Natural killer cell (primary cell): ENCODE data around the gene DNAH10. TPM values are rescaled to one million over a fixed set of nuclear protein-coding genes. Genes with fewer than 3 reads are reported as not detected.

Source experiments
- ATAC-seq, 3 donors: fragments of 150-1000 bp in 2 of 3; fragments of 200-7000 bp in 1 of 3; cut with Tn5 transposase; 1 replicate in 1 of 3; 2 replicates in 2 of 3; pipeline ENCODE4 v1.10.0; 2021; ENCODE audit warnings: mild to moderate bottlenecking in 2 of 3, moderate library complexity in 2 of 3
- DNase-seq, 2 donors: peaks; one replicate each; pipeline versions ENCODE4 v3.0.0 to v3.0.0-alpha.2; 2013 to 2021; ENCODE audit warnings: mixed read lengths in 1 of 2
- H3K27ac ChIP-seq: one replicate; pipeline ENCODE4 v1.5.1; 2013; ENCODE audit warnings: mild to moderate bottlenecking, low read length
- H3K27me3 ChIP-seq: one replicate; pipeline ENCODE4 v1.6.1; 2013; ENCODE audit warnings: low read length; ENCODE audit not compliant: control insufficient read depth, insufficient read depth
- H3K36me3 ChIP-seq: one replicate; pipeline ENCODE4 v1.6.1; 2013; ENCODE audit warnings: low read length; ENCODE audit not compliant: control insufficient read depth, insufficient read depth
- H3K4me1 ChIP-seq: one replicate; pipeline ENCODE4 v1.6.1; 2013; ENCODE audit warnings: low read length; ENCODE audit not compliant: control insufficient read depth, insufficient read depth
- H3K4me3 ChIP-seq: one replicate; pipeline ENCODE4 v1.5.1; 2013; ENCODE audit warnings: low read length
- H3K9me3 ChIP-seq: one replicate; pipeline ENCODE4 v1.6.1; 2013; ENCODE audit warnings: low read length; ENCODE audit not compliant: control insufficient read depth, insufficient read depth
- H3K27ac Mint-ChIP-seq, 2 donors: one replicate each; pipeline ENCODE4 v1.8.0; 2022; ENCODE audit warnings: mild to moderate bottlenecking in 2 of 2, mixed read lengths in 2 of 2, moderate library complexity in 1 of 2
- H3K27me3 Mint-ChIP-seq, 2 donors: one replicate each; pipeline ENCODE4 v1.8.0; 2022; ENCODE audit warnings: low read depth in 2 of 2, mixed read lengths in 2 of 2
- H3K36me3 Mint-ChIP-seq: one replicate; pipeline ENCODE4 v1.8.0; 2022; ENCODE audit warnings: mixed read lengths
- H3K4me1 Mint-ChIP-seq, 2 donors: one replicate each; pipeline ENCODE4 v1.8.0; 2022; ENCODE audit warnings: mixed read lengths in 2 of 2
- H3K4me3 Mint-ChIP-seq: one replicate; pipeline ENCODE4 v1.8.0; 2022; ENCODE audit warnings: mild to moderate bottlenecking, moderate library complexity, mixed read lengths
- H3K9me3 Mint-ChIP-seq, 2 donors: one replicate each; pipeline ENCODE4 v1.8.0; 2022; ENCODE audit warnings: mixed read lengths in 2 of 2
- WGBS: methylation state at CpG from one replicate; pipeline ENCODE4 v1.1.7; 2013; ENCODE audit warnings: missing lambda C conversion rate; ENCODE audit not compliant: insufficient coverage; 5-methylcytosine and 5-hydroxymethylcytosine counted together
- intact Hi-C: fragments of 100-400 bp; cut with micrococcal nuclease; formaldehyde crosslinking; loops from one replicate; pipeline ENCODE4 v1.14.2; 2022
- total RNA-seq, 4 donors: library from RNA; stranded (reverse); fragments of 120-200 nt in 1 of 4; gene quantifications; one replicate each; pipeline versions ENCODE4 v1.2.3 to v1.2.4, GENCODE V29; 2013 to 2022
- TF ChIP-seq, protein P1 (sequence below): fragments of 200-600 bp; IDR thresholded peaks from one replicate; pipeline ENCODE4 v1.8.0; 2022; ENCODE audit warnings: antibody characterized with exemption

DNAH10 gene
- total RNA-seq, 3 donors from 2014 or later (not counting 1 experiment from before 2014, with no cell fraction given): 0.43 to 1.7 (median 0.94) TPM

DNA sequence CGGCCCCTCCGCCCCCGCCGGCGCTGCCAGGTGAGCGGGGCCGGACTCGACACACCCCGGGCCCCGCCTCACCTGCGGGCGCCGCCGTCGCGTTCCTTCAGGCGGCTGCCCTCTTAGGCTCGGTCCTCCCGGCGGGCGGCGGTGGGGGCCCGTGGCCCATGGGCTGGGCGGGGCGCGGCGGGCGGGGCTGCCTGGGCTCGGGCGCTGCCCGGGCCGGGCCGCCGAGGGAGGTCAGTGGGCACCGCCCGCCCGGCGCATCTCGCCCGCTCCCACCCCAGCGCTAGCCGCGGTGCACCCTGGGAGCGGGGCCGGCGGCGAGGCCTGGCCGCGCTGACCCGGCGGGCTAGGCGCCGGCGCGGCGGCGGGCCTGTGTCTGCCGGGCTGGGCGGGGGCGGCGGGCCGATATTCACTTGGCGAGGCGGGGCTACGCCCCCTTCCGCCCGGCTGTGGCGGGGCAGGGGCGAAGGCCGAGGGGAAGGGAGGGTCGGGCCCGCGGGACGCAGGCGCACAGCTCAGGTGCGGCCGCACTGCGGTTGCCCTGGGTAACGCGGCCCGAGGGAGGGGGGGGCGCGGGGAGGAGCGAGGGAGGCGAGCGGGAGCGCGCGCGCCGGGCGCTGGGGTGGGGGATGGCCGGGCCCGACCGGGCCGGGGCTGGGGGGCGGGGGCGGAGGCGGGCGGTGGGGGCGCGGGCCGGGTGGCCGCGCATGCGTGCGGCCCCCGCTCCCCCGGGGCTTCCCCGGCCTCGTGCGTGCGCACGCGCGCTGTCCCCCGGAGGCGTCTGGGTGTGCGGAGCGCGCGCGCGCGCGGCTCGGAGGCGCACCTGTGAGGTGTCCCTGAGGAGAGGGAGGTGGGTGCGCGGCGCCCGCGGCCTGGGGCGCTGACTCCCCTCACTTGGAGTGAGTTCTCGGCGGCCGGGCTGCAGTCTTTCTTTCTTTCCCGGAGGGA lies 210.6 kb downstream of the DNAH10 start, which contains the start of the genes CCDC92 and ZNF664:
Gene CCDC92 (minus strand): TSS at position 375 of the 945 bp plus-strand sequence. CDS start 28,526 bp downstream, outside the sequence.
Gene ZNF664 (plus strand): TSS at position 759 of the 945 bp plus-strand sequence. CDS start 38,930 bp downstream, outside the sequence.
- Mint-ChIP-seq H3K36me3 (no peaks in the 10 kb centered on the region), H3K4me1 (peaks cover 36 to 39% of the 10 kb centered on the region in 2 donors), H3K27me3 (no peaks in the 10 kb centered on the region), H3K27ac (peak within 1 kb of the TSS; percentile 88 to 93), H3K9me3 (no peaks in the 10 kb centered on the region), H3K4me3 (peak within 1 kb of the TSS; percentile 96)
- intact Hi-C loops: loop anchor here (2.0 to 5.0 kb wide), 2 partner anchors 22 to 35 kb away; no protein-coding TSS in a partner anchor
- peak within 1 kb of the TSS; percentile 59 for H3K27ac ChIP-seq
- peaks cover 8% of the 10 kb centered on the region for H3K36me3 ChIP-seq
- ATAC-seq (peak; percentile 76 to 89 (median 83)), DNase-seq (peak; percentile 88 to 98)
- TF ChIP-seq, protein P1, sequence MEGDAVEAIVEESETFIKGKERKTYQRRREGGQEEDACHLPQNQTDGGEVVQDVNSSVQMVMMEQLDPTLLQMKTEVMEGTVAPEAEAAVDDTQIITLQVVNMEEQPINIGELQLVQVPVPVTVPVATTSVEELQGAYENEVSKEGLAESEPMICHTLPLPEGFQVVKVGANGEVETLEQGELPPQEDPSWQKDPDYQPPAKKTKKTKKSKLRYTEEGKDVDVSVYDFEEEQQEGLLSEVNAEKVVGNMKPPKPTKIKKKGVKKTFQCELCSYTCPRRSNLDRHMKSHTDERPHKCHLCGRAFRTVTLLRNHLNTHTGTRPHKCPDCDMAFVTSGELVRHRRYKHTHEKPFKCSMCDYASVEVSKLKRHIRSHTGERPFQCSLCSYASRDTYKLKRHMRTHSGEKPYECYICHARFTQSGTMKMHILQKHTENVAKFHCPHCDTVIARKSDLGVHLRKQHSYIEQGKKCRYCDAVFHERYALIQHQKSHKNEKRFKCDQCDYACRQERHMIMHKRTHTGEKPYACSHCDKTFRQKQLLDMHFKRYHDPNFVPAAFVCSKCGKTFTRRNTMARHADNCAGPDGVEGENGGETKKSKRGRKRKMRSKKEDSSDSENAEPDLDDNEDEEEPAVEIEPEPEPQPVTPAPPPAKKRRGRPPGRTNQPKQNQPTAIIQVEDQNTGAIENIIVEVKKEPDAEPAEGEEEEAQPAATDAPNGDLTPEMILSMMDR: no peak
- no peaks in the 10 kb centered on the region for H3K9me3 ChIP-seq
- H3K4me1 ChIP-seq: peaks cover 11% of the 10 kb centered on the region
- under 1% methylated on average over 132 of the region's 138 CpGs for WGBS
- no peaks in the 10 kb centered on the region for H3K27me3 ChIP-seq
- H3K4me3 ChIP-seq: peak within 1 kb of the TSS; percentile 60

DNA sequence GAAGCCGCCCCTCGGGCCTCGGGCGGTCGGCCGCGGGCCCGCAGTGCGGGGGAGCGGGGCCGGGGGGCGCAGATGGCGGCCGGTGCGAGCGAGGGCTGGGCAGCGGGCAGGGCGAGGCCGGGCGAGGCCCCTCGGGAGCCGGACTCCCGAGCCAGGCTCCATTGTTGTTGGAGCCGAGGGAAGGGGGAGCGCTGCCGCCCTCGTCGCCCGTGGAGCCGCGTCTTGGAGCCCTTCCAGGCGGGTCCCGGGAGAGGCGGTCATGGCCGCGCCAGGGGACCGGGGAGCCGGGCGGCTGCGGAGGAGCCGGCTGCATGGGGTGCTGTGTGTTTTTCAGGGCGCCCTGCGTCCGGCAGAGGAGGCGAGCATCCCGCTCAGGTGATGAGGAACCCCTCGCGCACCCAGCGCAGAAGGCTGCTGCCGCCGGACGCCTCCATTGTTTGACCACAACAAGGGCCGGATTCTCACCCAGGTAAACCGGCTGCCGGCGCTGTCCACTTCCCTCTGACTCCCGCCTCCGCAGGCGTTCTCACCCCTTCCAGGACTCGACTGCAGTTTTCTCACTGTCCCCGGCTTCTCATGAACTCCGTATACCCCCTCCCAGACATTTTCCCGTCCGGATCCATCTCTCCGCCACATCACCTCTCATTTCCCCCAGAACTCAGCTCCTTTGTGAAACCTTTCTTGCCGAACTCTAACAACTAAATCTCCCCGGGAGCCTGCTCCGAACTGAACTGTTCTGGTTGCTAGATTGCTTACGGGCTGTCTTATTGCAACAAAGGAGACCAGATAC lies 211.6 kb downstream of the DNAH10 start:
- peak overlapping the region; percentile 51 for H3K4me3 ChIP-seq
- intact Hi-C loops: loop anchor here (2.0 to 5.0 kb wide), 2 partner anchors 21 to 36 kb away; no protein-coding TSS in a partner anchor
- H3K36me3 Mint-ChIP-seq: no peaks in the 10 kb centered on the region
- peak; percentile 36 to 48 for DNase-seq
- WGBS: 3% methylated on average over 69 of the region's 69 CpGs
- H3K4me3 Mint-ChIP-seq: peak overlapping the region; percentile 96
- no peaks in the 10 kb centered on the region for H3K9me3 Mint-ChIP-seq
- H3K27ac Mint-ChIP-seq: peak overlapping the region; percentile 88 to 93
- peaks cover 36 to 39% of the 10 kb centered on the region in 2 donors for H3K4me1 Mint-ChIP-seq
- peaks cover 11% of the 10 kb centered on the region for H3K4me1 ChIP-seq
- H3K9me3 ChIP-seq: no peaks in the 10 kb centered on the region
- ATAC-seq: peak in 1 of 3 donors; percentile 4
- H3K36me3 ChIP-seq: peaks cover 9% of the 10 kb centered on the region
- no peaks in the 10 kb centered on the region for H3K27me3 Mint-ChIP-seq
- peak overlapping the region; percentile 4 for H3K27ac ChIP-seq
- no peaks in the 10 kb centered on the region for H3K27me3 ChIP-seq
- TF ChIP-seq, protein P1: no peak

DNA sequence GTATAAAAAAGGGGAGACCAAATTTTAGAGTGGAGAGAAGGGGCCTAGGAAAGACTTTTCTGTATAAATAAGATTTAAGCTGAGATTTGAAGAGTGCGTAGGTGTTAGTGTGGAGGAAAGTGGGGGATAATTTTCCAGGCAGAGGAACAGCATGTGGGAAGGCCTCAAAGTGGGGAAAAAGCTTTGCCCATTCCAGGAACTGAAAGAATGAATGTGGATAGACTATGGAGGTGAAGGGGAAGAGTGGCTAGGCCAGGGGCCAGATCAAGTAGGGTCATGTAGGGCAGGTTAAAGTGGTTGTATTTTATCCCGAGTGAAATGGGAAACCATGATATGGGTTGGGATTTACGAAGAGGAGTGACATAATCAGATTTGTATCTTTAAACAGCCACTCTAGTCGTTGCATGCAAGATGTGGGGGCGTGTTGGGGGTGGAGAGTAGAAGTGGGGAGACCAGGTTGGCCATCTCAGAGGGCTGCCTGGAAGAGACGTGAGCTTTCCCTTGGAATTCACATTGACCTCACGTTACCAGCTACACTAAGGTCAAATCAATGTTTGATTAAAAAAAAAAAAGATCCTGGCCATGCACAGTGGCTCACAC lies 214.2 kb downstream of the DNAH10 start:
- Histone ChIP-seq H3K9me3 (no peaks in the 10 kb centered on the region), H3K27me3 (no peaks in the 10 kb centered on the region), H3K4me1 (peaks cover 11% of the 10 kb centered on the region), H3K4me3 (no peak overlapping the region), H3K27ac (no peak overlapping the region), H3K36me3 (peaks cover 9% of the 10 kb centered on the region)
- intact Hi-C loops: no loop called here
- Mint-ChIP-seq H3K36me3 (no peaks in the 10 kb centered on the region), H3K4me1 (peaks cover 18 to 28% of the 10 kb centered on the region in 2 donors), H3K27me3 (no peaks in the 10 kb centered on the region), H3K4me3 (no peak overlapping the region), H3K9me3 (no peaks in the 10 kb centered on the region), H3K27ac (peak overlapping the region in 1 of 2 donors; percentile 27)
- ATAC-seq: no peak
- TF ChIP-seq, protein P1: no peak
- 95% methylated on average over 7 of the region's 7 CpGs for WGBS
- no peak for DNase-seq
